H1 (cell line): ENCODE results near the gene SCN2A. TPM values are rescaled to one million over a fixed set of nuclear protein-coding genes. Genes with fewer than 3 reads are reported as not detected.

Experiments used
- BACH1 ChIP-seq: IDR thresholded peaks from 2 replicates; pipeline ENCODE4 v1.6.1; 2012; ENCODE audit warnings: low read length, improper control_type of control experiment
- CBX5 ChIP-seq: fragments of 300-800, 300-1000 bp; sonication (generic); IDR thresholded peaks from 2 replicates; pipeline ENCODE4 v1.7.1; 2016; ENCODE audit warnings: antibody characterized with exemption, low read length, low read depth
- CHD1 ChIP-seq: IDR thresholded peaks from 2 replicates; pipeline ENCODE4 v1.6.1; 2012; ENCODE audit warnings: low read depth, low read length, improper control_type of control experiment
- E2F6 ChIP-seq: IDR thresholded peaks from 2 replicates; pipeline ENCODE4 v1.6.1; 2012; ENCODE audit warnings: inconsistent platforms
- FOSL1 ChIP-seq: IDR thresholded peaks from 2 replicates; pipeline ENCODE4 v1.6.1; 2011; ENCODE audit warnings: mild to moderate bottlenecking, low read depth, low read length, moderate library complexity; ENCODE audit not compliant: insufficient read depth
- POU5F1 ChIP-seq: IDR thresholded peaks from 2 replicates; pipeline ENCODE4 v1.6.1; 2011; ENCODE audit warnings: low read depth, mild to moderate bottlenecking, low read length, moderate library complexity
- SIRT6 ChIP-seq: IDR thresholded peaks from one replicate; pipeline ENCODE4 v1.7.1; 2012; ENCODE audit warnings: low read length, inconsistent platforms
- SIX5 ChIP-seq: IDR thresholded peaks from 2 replicates; pipeline ENCODE4 v1.6.1; 2011; ENCODE audit warnings: mild to moderate bottlenecking, low read depth, low read length
- YY1 ChIP-seq: IDR thresholded peaks from 2 replicates; pipeline ENCODE4 v1.6.1; 2011; ENCODE audit warnings: low read depth, mild to moderate bottlenecking, low read length
- polyA plus RNA-seq, 7 experiments: library from polyadenylated mRNA; depleted of rRNA in 3 of 7; stranded (reverse) in 5 of 7; unstranded in 2 of 7; fragments of >200 nt in 5 of 7; fragments of 200-250 nt in 2 of 7; gene quantifications; 1 replicate in 5 of 7; 2 replicates in 1 of 7; 4 replicates in 1 of 7; pipeline versions ENCODE4 v1.2.1 to v1.2.3, GENCODE V29; 2011 to 2013; ENCODE audit warnings: missing spikeins in 2 of 7, mixed read lengths in 2 of 7
- total RNA-seq: library from RNA; stranded (reverse); fragmentation: NEBNext Ultra II Directional; extraction: Animal tissue kit (Norgen Biotek cat#: 25700); gene quantifications from 2 replicates; pipeline ENCODE4 v1.2.1, GENCODE V29; 2021

Gene SCN2A
- total and polyA plus RNA-seq, 2 of the 8 experiments (the other 6 are each of a cell fraction or from before 2014, with no cell fraction given) = 0.18 to 1.1 TPM

- TF ChIP-seq FOSL1 = no peak
- TF ChIP-seq SIX5 = no peak
- no peak for TF ChIP-seq YY1
- no peak for TF ChIP-seq BACH1
- no peak for TF ChIP-seq POU5F1
- no peak for TF ChIP-seq E2F6
- TF ChIP-seq CBX5 = no peak
- TF ChIP-seq CHD1 = no peak
- TF ChIP-seq SIRT6 = no peak
Observed at GRCh38 chr2:165224941-165225340, 14.3 kb upstream of the SCN2A start (continued).
